Right renal pelvis (tissue), 4 donors: ENCODE results near the gene TWIST1. TPM values are rescaled to one million over a fixed set of nuclear protein-coding genes. Genes with fewer than 3 reads are reported as not detected.

Experiments
- DNase-seq, 4 donors: peaks; one replicate each; pipeline ENCODE4 v3.0.0-alpha.2; 2013; ENCODE audit warnings: low read depth in 4 of 4, low spot score in 3 of 4, missing footprints in 1 of 4
- polyA plus RNA-seq, 4 donors: library from polyadenylated mRNA; unstranded; fragments of 120-200 nt; gene quantifications; one replicate each; pipeline ENCODE4 v1.2.1, GENCODE V29; 2013; ENCODE audit not compliant: insufficient read length in 4 of 4

TWIST1 gene
- polyA plus RNA-seq, 4 donors: 7.0 to 10.7 (median 7.9) TPM

- DNase-seq: no peak
Observed at GRCh38 chr7:19113855-19114550, 3.4 kb downstream of the TWIST1 start.

GRCh38 chr7:19113002-19113350 lies 4.5 kb downstream of the TWIST1 start:
- no peak for DNase-seq

DNA sequence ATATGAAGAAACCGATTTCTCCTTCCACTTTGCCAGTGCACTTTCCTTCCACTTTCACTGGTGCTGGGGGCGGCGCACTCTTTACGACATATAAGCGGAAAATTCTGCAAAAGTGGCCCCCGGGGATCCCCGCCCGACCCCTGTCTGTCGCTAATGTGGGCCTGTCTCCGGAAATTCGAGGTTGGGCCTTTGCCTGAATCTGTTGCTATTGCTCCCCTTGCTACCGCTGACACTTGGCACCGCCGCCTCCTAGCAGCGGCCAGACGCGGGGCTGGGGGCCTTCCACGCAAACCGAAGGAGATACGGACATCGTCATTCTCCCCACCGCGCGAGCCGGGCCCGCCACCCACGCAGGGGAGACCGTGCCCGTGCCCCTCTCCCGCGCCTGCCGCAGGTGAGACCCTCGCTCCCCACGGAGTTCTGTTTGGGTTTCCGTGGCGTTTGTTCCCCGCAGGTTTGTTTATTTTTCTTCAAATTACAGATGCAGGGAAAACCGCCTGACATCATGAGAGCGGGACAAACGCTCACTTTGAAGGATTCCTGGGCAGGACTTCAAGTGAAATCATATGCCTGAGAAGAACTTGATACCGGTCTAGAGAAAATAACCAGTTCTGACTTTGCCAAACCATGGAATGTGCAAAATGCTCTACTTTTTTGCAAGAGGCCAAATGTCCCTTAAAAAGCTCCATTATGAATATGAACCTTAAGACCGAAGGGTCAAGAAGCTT lies 5.0 kb downstream of the TWIST1 start:
- no peak for DNase-seq

GRCh38 chr7:19111474-19112273 lies 5.8 kb downstream of the TWIST1 start:
- no peak for DNase-seq

DNA sequence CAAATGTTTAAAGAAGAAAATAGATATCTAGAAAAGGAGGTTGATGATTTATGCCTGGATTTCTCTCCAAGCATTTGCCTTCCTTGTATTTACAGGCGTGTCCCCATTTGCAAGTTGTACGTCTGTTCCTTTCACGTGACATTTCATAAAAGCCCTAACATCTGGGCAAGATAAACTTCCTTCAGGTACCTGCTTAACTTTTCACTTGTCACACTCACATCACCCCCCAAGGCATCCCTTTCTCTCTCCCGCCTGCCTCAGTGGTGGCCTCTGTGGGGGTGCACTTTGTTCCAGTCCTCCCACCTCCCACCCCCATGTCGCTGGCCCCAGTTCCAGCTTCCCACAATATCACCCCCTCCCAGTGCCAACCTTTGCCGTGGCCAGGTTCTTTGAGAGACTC lies 6.7 kb downstream of the TWIST1 start:
- no peak for DNase-seq

DNA sequence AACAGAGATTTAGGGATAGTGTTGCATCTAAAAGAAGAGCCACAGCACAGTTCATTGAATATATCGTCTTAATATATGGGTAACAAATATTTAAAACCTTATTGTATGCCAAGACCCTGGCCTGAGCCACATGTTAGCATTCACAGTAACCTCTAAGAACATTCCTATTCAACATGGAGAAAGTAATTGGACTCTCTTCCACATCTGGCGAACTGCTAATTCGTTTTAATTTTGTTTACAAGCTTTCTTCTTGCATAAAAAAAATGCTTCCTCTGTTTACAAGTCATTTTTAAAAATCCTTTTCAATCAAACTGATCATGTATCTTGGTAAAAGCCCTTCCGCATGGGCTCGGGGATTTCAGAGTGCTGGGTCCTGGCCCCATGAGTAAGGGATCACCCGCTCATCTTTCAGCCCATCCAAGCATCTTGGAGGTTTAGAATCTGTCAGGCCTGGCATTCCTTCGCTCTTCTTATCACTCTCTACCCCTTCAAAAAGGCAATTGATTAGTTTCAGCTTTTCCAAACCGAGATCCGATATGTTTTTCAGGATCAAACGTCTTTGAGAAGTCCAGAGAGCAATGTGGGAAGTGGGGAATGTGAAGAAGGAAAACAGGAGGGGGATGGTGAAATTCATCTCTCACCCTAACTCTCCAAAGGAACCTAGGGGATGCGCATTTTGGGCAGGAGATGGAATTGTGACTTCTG lies 7.3 kb downstream of the TWIST1 start:
- DNase-seq: no peak

- no peak for DNase-seq
Observed at GRCh38 chr7:19109000-19109946, 8.2 kb downstream of the TWIST1 start.

- DNase-seq: no peak
Observed at GRCh38 chr7:19107356-19108146, 9.9 kb downstream of the TWIST1 start.

- no peak for DNase-seq
Observed at GRCh38 chr7:19107081-19107355, 10.4 kb downstream of the TWIST1 start.

DNA sequence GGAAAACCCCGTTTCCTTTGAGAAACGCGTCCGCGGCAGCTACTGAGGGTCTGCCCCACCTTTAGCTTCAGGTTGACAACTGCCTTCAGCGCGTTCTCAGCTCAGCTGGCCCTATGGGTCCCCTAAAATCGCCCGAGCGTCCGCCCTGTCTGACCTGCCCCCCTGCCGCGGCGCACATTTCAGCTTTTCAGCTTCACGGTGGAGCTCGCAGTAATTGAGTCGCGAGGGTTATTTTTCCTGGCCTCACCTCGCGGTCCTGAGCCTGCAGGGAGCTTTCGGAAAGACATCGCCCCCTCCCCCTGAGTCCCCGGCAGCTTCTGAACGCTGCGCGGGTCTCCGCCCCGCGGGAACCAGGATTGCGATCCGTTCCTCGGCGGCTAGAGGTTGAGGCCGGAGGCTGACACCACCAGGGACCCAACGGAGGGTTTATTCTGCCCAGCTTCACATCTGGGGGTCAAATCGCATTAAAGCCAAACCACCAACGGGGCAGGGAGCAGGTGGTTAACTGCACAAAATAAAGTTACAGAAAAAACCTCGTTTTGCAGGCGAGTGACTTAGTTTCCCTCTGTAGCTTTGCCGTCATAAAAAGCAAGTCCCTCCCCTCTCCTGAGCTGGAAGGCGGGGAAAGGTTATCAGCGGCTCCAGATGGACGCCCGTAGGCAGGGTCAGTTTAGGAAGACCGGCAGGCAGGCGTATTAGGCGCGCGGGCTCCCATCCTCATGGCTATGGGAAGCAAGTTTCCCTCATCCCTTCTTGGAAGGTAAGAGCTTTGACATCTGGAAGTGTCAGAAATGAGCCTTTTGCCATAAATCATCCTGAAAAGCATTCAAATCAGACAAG lies 11.0 kb downstream of the TWIST1 start:
- DNase-seq: no peak

GRCh38 chr7:19105546-19105945 lies 11.9 kb downstream of the TWIST1 start:
- no peak for DNase-seq

- DNase-seq: no peak
Observed at GRCh38 chr7:19104811-19105210, 12.6 kb downstream of the TWIST1 start.

GRCh38 chr7:19102884-19103283 lies 14.6 kb downstream of the TWIST1 start:
- no peak for DNase-seq

DNA sequence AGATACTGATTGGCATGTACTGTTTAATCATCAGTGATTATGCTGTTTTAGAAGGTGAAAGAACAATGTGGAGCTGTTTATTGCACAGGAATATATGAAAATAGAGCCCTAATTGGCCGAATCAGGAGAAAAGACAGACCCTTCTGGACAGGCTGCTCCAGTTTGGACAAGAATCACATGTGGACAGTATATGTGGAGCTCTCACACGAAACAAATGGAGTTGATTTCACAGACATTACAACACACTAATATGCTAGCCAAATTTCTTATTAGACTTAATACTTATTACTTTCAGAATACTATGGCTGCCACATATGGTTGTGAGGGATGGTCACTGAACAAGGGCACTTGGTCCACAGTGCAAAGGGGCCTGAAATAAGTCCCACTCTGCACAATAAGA lies 15.5 kb downstream of the TWIST1 start:
- DNase-seq: no peak

DNA sequence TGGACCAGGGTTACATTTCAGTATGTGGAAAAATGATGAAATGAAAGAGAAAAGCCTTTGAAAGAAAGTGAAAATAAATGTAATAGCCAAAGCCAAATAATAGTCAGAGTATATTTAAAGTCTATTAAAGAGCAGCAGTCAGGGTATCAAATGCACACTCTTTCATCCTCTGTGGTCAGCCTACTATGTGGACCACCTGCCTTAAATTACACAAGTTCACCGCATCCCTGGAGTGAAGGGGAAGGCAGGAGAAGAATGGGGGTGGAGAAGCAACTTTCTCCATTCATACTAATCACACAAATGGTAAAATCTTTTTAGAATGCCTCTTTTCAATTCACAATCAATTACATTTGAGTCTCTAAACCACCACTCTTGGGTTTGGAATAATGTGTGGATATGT lies 16.0 kb downstream of the TWIST1 start:
- DNase-seq: no peak

DNA sequence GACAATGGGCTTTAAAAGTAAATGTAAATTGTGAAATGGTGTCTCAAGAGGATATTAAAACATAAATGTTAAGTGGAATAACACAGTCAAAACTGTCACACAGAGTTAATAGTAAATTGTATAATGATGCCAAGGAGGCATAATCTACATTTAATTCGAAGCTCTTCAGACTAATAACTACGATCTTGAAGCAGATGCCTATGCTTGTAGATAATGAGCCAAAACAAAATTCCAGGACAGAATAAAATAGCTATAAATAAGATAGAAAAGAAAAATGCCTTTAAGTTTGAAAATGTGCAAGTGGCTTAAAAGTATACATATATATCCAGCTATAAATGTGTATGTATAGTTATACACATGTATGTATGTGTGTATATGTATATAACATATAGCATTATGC lies 17.5 kb downstream of the TWIST1 start:
- no peak for DNase-seq

GRCh38 chr7:19099194-19099593 lies 18.2 kb downstream of the TWIST1 start:
- DNase-seq: no peak

- no peak for DNase-seq
Observed at GRCh38 chr7:19098510-19098909, 18.9 kb downstream of the TWIST1 start.
